ENCODE data around the gene KRT32. TPM values are rescaled to one million over a fixed set of nuclear protein-coding genes. Genes with fewer than 3 reads are reported as not detected.

KRT32 gene
- total and polyA plus RNA-seq, 8 donors, result 1.9 TPM; not detected in 7

DNA sequence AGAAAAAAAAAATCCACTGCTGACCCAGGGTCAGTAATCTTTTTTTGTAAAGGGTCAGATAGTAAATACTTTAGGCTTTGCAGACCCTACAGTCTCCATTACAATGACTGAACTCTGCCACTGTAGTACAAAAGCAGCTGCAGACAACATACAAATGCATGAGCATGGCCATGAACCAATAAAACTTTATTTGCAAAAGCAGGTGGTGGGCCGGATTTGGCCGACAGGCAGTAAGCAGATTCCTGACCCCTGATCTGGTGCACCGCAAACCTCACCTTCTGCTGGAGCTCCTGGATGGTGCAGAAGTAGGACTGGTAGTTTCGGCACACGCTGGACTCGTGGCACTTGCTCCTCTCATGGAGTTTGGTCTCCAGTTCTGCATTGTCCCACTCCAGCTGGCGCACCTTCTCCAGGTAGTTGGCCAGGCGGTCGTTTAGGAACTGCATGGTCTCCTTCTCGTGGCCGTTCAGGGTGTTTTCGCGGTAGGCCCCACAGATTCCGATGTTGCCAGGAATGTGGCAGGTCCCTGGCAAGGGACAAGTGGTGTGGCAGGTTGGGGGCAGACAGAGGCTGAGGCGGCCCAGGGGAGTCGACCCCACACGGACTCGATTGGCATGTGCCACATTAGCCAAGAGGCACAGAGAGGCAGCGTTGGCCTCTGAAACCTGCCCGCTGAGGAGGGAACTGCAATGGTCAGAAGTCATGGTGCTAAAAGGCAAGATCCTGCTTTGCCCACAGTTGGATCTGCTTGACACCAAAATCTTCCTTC, 55.9 kb downstream of the KRT32 start:
- WGBS, 5 donors, result 91 to 96% (median 95%) methylated on average over 20 of the region's 20 CpGs
- intact Hi-C loops (cut with DNase I; ENCODE audit: low total_unique reads), result no loop called here

More for the DNA sequence above, 55.9 kb downstream of the KRT32 start:
- no peaks in the 10 kb centered on the region for H3K9me3 ChIP-seq
- no peak overlapping the region for H3K27ac ChIP-seq
- no peak overlapping the region for H3K4me3 ChIP-seq
- TF ChIP-seq POLR2AphosphoS5 (IDR thresholded peaks at IDR 0.05) (no peak), EP300 (IDR thresholded peaks at IDR 0.05) (no peak), POLR2A (IDR thresholded peaks at IDR 0.05) (no peak)
- TF ChIP-seq, protein P1, sequence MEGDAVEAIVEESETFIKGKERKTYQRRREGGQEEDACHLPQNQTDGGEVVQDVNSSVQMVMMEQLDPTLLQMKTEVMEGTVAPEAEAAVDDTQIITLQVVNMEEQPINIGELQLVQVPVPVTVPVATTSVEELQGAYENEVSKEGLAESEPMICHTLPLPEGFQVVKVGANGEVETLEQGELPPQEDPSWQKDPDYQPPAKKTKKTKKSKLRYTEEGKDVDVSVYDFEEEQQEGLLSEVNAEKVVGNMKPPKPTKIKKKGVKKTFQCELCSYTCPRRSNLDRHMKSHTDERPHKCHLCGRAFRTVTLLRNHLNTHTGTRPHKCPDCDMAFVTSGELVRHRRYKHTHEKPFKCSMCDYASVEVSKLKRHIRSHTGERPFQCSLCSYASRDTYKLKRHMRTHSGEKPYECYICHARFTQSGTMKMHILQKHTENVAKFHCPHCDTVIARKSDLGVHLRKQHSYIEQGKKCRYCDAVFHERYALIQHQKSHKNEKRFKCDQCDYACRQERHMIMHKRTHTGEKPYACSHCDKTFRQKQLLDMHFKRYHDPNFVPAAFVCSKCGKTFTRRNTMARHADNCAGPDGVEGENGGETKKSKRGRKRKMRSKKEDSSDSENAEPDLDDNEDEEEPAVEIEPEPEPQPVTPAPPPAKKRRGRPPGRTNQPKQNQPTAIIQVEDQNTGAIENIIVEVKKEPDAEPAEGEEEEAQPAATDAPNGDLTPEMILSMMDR (IDR thresholded peaks at IDR 0.05), result no peak
- H3K4me1 ChIP-seq, result peaks cover 0 to 5% (median 2%) of the 10 kb centered on the region in 4 donors
- no peaks in the 10 kb centered on the region for H3K36me3 ChIP-seq
- DNase-seq, result no peak
- no peaks in the 10 kb centered on the region for H3K27me3 ChIP-seq

Small RNAs within 50 kb of the gene (small RNA-seq; reads per million reads assigned to genes)
- 0 to 0.14 (median 0.04) reads per million in 4 donors for gene RNU2-32P

Other genes starting within 250 kb of the KRT32 start
- not detected for gene KRTAP9-2, start 240.7 kb downstream of the KRT32 start, total RNA-seq
- gene KRTAP9-2, start 240.7 kb downstream of the KRT32 start, polyA plus RNA-seq, result not detected
- gene KRTAP9-3, start 234.9 kb downstream of the KRT32 start, total RNA-seq, result not detected
- gene KRTAP9-3, start 234.9 kb downstream of the KRT32 start, polyA plus RNA-seq, result not detected
- gene KRTAP9-8, start 229.4 kb downstream of the KRT32 start, total RNA-seq, result not detected
- gene KRTAP9-8, start 229.4 kb downstream of the KRT32 start, polyA plus RNA-seq, result not detected
- gene KRTAP9-4, start 217.7 kb downstream of the KRT32 start, total RNA-seq, result not detected
- not detected for gene KRTAP9-4, start 217.7 kb downstream of the KRT32 start, polyA plus RNA-seq
- not detected for gene KRTAP9-9, start 212.0 kb downstream of the KRT32 start, total RNA-seq
- gene KRTAP9-9, start 212.0 kb downstream of the KRT32 start, polyA plus RNA-seq, result not detected
- not detected for gene KRTAP9-6, start 202.0 kb downstream of the KRT32 start, total RNA-seq
- not detected for gene KRTAP9-6, start 202.0 kb downstream of the KRT32 start, polyA plus RNA-seq
- not detected for gene KRTAP9-7, start 191.7 kb downstream of the KRT32 start, total RNA-seq
- not detected for gene KRTAP9-7, start 191.7 kb downstream of the KRT32 start, polyA plus RNA-seq
- not detected for gene KRTAP29-1, start 164.5 kb downstream of the KRT32 start, total RNA-seq
- gene KRTAP29-1, start 164.5 kb downstream of the KRT32 start, polyA plus RNA-seq, result not detected
- not detected for gene KRTAP16-1, start 158.1 kb downstream of the KRT32 start, total RNA-seq
- gene KRTAP16-1, start 158.1 kb downstream of the KRT32 start, polyA plus RNA-seq, result not detected
- gene KRTAP17-1, start 151.7 kb downstream of the KRT32 start, total RNA-seq, result not detected
- gene KRTAP17-1, start 151.7 kb downstream of the KRT32 start, polyA plus RNA-seq, result not detected
- not detected for gene KRT33A, start 116.6 kb downstream of the KRT32 start, total RNA-seq
- gene KRT33A, start 116.6 kb downstream of the KRT32 start, polyA plus RNA-seq, result under 1 TPM in 1 of 3 donors, not detected in 2; 0.45 TPM
- gene KRT33B, start 97.6 kb downstream of the KRT32 start, total RNA-seq, result not detected
- not detected for gene KRT33B, start 97.6 kb downstream of the KRT32 start, polyA plus RNA-seq
- gene KRT34, start 85.1 kb downstream of the KRT32 start, total RNA-seq, result not detected
- gene KRT34, start 85.1 kb downstream of the KRT32 start, polyA plus RNA-seq, result under 1 TPM in 1 of 3 donors, not detected in 2; 0.20 TPM
- not detected for gene KRT31, start 69.8 kb downstream of the KRT32 start, total RNA-seq
- 1 to 10 TPM in 1 of 3 donors, not detected in 2; 3.1 TPM for gene KRT31, start 69.8 kb downstream of the KRT32 start, polyA plus RNA-seq
- gene KRT37, start 42.8 kb downstream of the KRT32 start, total RNA-seq, result not detected
- gene KRT37, start 42.8 kb downstream of the KRT32 start, polyA plus RNA-seq, result not detected
- not detected for gene KRT38, start 26.4 kb downstream of the KRT32 start, total RNA-seq
- not detected for gene KRT38, start 26.4 kb downstream of the KRT32 start, polyA plus RNA-seq
- gene KRT35, start 13.8 kb upstream of the KRT32 start, total RNA-seq, result not detected
- gene KRT35, start 13.8 kb upstream of the KRT32 start, polyA plus RNA-seq, result not detected
- gene KRT36, start 22.5 kb upstream of the KRT32 start, total RNA-seq, result not detected
- not detected for gene KRT36, start 22.5 kb upstream of the KRT32 start, polyA plus RNA-seq
- 10 to 100 TPM in 2 of 5 donors, 1 to 10 TPM in 2, not detected in 1; 2.2 to 43.8 (median 11.1) TPM for gene KRT13, start 38.2 kb upstream of the KRT32 start, total RNA-seq
- over 10,000 TPM in 1 of 3 donors, 10 to 100 TPM in 1, 1 to 10 TPM in 1; 1.1 to 12,460 (median 41.1) TPM for gene KRT13, start 38.2 kb upstream of the KRT32 start, polyA plus RNA-seq
- 1 to 10 TPM in 4 of 5 donors, not detected in 1; 1.6 to 9.4 (median 2.4) TPM for gene KRT15, start 51.5 kb upstream of the KRT32 start, total RNA-seq
- gene KRT15, start 51.5 kb upstream of the KRT32 start, polyA plus RNA-seq, result 1,000 to 10,000 TPM in 1 of 3 donors, 1 to 10 TPM in 2; 1.4 to 3,416 (median 4.7) TPM
- 1,000 to 10,000 TPM in 1 of 5 donors, 100 to 1,000 TPM in 4; 218 to 2,364 (median 659) TPM for gene KRT19, start 60.9 kb upstream of the KRT32 start, total RNA-seq
- gene KRT19, start 60.9 kb upstream of the KRT32 start, polyA plus RNA-seq, result 1,000 to 10,000 TPM in 1 of 3 donors, 100 to 1,000 TPM in 2; 431 to 1,737 (median 761) TPM
- gene KRT9, start 104.7 kb upstream of the KRT32 start, total RNA-seq, result not detected
- not detected for gene KRT9, start 104.7 kb upstream of the KRT32 start, polyA plus RNA-seq
- 1 to 10 TPM in 1 of 5 donors, not detected in 4; 1.3 TPM for gene KRT14, start 119.5 kb upstream of the KRT32 start, total RNA-seq
- 100 to 1,000 TPM in 1 of 3 donors, 1 to 10 TPM in 1, not detected in 1; 2.4 to 164 TPM for gene KRT14, start 119.5 kb upstream of the KRT32 start, polyA plus RNA-seq
- 1 to 10 TPM in 1 of 5 donors, not detected in 4; 1.1 TPM for gene KRT16, start 145.4 kb upstream of the KRT32 start, total RNA-seq
- gene KRT16, start 145.4 kb upstream of the KRT32 start, polyA plus RNA-seq, result 10 to 100 TPM in 1 of 3 donors, 1 to 10 TPM in 1, not detected in 1; 1.3 to 32.8 TPM
- 10 to 100 TPM in 2 of 5 donors, 1 to 10 TPM in 2, not detected in 1; 1.6 to 13.6 (median 8.1) TPM for gene KRT17, start 157.2 kb upstream of the KRT32 start, total RNA-seq
- gene KRT17, start 157.2 kb upstream of the KRT32 start, polyA plus RNA-seq, result 10 to 100 TPM in 1 of 3 donors, 1 to 10 TPM in 2; 2.0 to 14.2 (median 6.0) TPM
- 100 to 1,000 TPM in 3 of 5 donors, 10 to 100 TPM in 2; 62.4 to 255 (median 187) TPM for gene EIF1, start 221.5 kb upstream of the KRT32 start, total RNA-seq
- gene EIF1, start 221.5 kb upstream of the KRT32 start, polyA plus RNA-seq, result 100 to 1,000 TPM; 333 to 972 (median 834) TPM
- 10 to 100 TPM in 1 of 5 donors, not detected in 4; 32.7 TPM for gene GAST, start 244.9 kb upstream of the KRT32 start, total RNA-seq
- gene GAST, start 244.9 kb upstream of the KRT32 start, polyA plus RNA-seq, result 1 to 10 TPM in 1 of 3 donors, not detected in 2; 1.3 TPM